ENCODE data around the gene DEGS1. TPM values are rescaled to one million over a fixed set of nuclear protein-coding genes. Genes with fewer than 3 reads are reported as not detected.

Gene DEGS1
- total RNA-seq, 4 donors from 2014 or later, result 35.9 to 119 (median 53.2) TPM

- H3K36me3 ChIP-seq, result no peaks in the 10 kb centered on the region
- no peaks in the 10 kb centered on the region for H3K4me1 ChIP-seq
- DNase-seq, result no peak
- no peak for TF ChIP-seq CTCF (IDR thresholded peaks at IDR 0.05)
- TF ChIP-seq POLR2A (IDR thresholded peaks at IDR 0.05), result no peak
- no peaks in the 10 kb centered on the region for H3K27me3 ChIP-seq
- intact Hi-C loops (cut with DNase I; ENCODE audit: low total_unique reads), result no loop called here
- no peak overlapping the region for H3K27ac ChIP-seq
- no peaks in the 10 kb centered on the region for H3K9me3 ChIP-seq
- H3K4me3 ChIP-seq, result no peak overlapping the region
Measured at GRCh38 chr1:224216382-224216781, 33.3 kb downstream of the DEGS1 start.

- Histone ChIP-seq H3K27me3 (no peaks in the 10 kb centered on the region), H3K4me3 (no peak overlapping the region), H3K4me1 (no peaks in the 10 kb centered on the region), H3K9me3 (no peaks in the 10 kb centered on the region), H3K36me3 (no peaks in the 10 kb centered on the region), H3K27ac (peak overlapping the region in 1 of 2 donors; percentile 25)
- no peak for TF ChIP-seq POLR2A (IDR thresholded peaks at IDR 0.05)
- no peak for TF ChIP-seq CTCF (IDR thresholded peaks at IDR 0.05)
- no peak for DNase-seq
- intact Hi-C loops (cut with DNase I; ENCODE audit: low total_unique reads), result no loop called here
Measured at GRCh38 chr1:224217655-224218623, 34.9 kb downstream of the DEGS1 start.

- no peaks in the 10 kb centered on the region for H3K4me1 ChIP-seq
- H3K27me3 ChIP-seq, result no peaks in the 10 kb centered on the region
- intact Hi-C loops (cut with DNase I; ENCODE audit: low total_unique reads), result no loop called here
- no peaks in the 10 kb centered on the region for H3K9me3 ChIP-seq
- H3K4me3 ChIP-seq, result no peak overlapping the region
- no peaks in the 10 kb centered on the region for H3K36me3 ChIP-seq
- no peak overlapping the region for H3K27ac ChIP-seq
- TF ChIP-seq POLR2A (IDR thresholded peaks at IDR 0.05) (no peak), CTCF (IDR thresholded peaks at IDR 0.05) (no peak)
- no peak for DNase-seq
Measured at GRCh38 chr1:224219011-224219611, 36.1 kb downstream of the DEGS1 start.

GRCh38 chr1:224219612-224220059, 36.6 kb downstream of the DEGS1 start:
- Histone ChIP-seq H3K27me3 (no peaks in the 10 kb centered on the region), H3K4me3 (no peak overlapping the region), H3K27ac (no peak overlapping the region), H3K4me1 (no peaks in the 10 kb centered on the region), H3K36me3 (no peaks in the 10 kb centered on the region), H3K9me3 (no peaks in the 10 kb centered on the region)
- intact Hi-C loops (cut with DNase I; ENCODE audit: low total_unique reads), result no loop called here
- TF ChIP-seq CTCF (IDR thresholded peaks at IDR 0.05), result no peak
- no peak for TF ChIP-seq POLR2A (IDR thresholded peaks at IDR 0.05)
- DNase-seq, result no peak
